ENCODE measurements around the gene SLC25A13.

- no peak for TF ChIP-seq POLR2AphosphoS5 (IDR thresholded peaks at IDR 0.05; ENCODE audit: low read depth, low read length)
- TF ChIP-seq TAF1 (IDR thresholded peaks at IDR 0.05; ENCODE audit: borderline replicate concordance, insufficient read depth, low read length) = no peak
- no peak for TF ChIP-seq REST (IDR thresholded peaks at IDR 0.05; ENCODE audit: insufficient read depth in 1 of 2, low read depth in 2 of 2, low read length in 2 of 2)
These were observed 86.6 kb downstream of the SLC25A13 start for GRCh38 chr7:96235281-96235680.

Data from PFSK-1 (cell line).